HepG2 (cell line): ENCODE data around the gene C9orf43. TPM values are rescaled to one million over a fixed set of nuclear protein-coding genes. Genes with fewer than 3 reads are reported as not detected.

Experiments used
- CEBPB ChIP-seq: IDR thresholded peaks from 2 replicates; pipeline ENCODE4 v1.6.1; 2011; ENCODE audit warnings: low read depth, low read length, improper control_type of control experiment, borderline replicate concordance
- GZF1 ChIP-seq: sonication (generic); formaldehyde crosslinking; IDR thresholded peaks from 2 replicates; pipeline ENCODE4 v1.5.1; 2020; ENCODE audit warnings: mild to moderate bottlenecking, missing genetic modification reagents
- MED13 ChIP-seq: sonication (generic); formaldehyde crosslinking; IDR thresholded peaks from 2 replicates; pipeline ENCODE4 v1.5.0; 2020; ENCODE audit warnings: missing genetic modification reagents
- NCOA2 ChIP-seq: sonication (generic); formaldehyde crosslinking; IDR thresholded peaks from 2 replicates; pipeline ENCODE4 v1.8.0; 2022; ENCODE audit warnings: inconsistent platforms
- NCOA5 ChIP-seq: sonication (generic); formaldehyde crosslinking; IDR thresholded peaks from 2 replicates; pipeline ENCODE4 v1.4.0; 2020; ENCODE audit warnings: missing genetic modification reagents
- TAF15 ChIP-seq: fragments of 200-400 bp; formaldehyde crosslinking; IDR thresholded peaks from one replicate; pipeline ENCODE4 v1.6.1; 2018; ENCODE audit warnings: mild to moderate bottlenecking, low read depth, low read length; ENCODE audit not compliant: poor library complexity, severe bottlenecking
- YY1 ChIP-seq: IDR thresholded peaks from 2 replicates; pipeline ENCODE4 v1.6.1; 2011; ENCODE audit warnings: low read length, low read depth, moderate library complexity, mild to moderate bottlenecking; ENCODE audit not compliant: insufficient read depth, insufficient replicate concordance
- ZKSCAN1 ChIP-seq: fragments of 150-350 bp; IDR thresholded peaks from 2 replicates; pipeline ENCODE4 v1.6.1; 2014; ENCODE audit warnings: low read length
- ZNF292 ChIP-seq: sonication (generic); formaldehyde crosslinking; IDR thresholded peaks from 2 replicates; pipeline ENCODE4 v1.8.1; 2022; ENCODE audit warnings: mild to moderate bottlenecking, low read depth, missing genetic modification reagents, borderline replicate concordance
- ZNF446 ChIP-seq: sonication (generic); formaldehyde crosslinking; IDR thresholded peaks from 2 replicates; pipeline ENCODE4 v1.5.0; 2020; ENCODE audit warnings: mild to moderate bottlenecking, missing genetic modification reagents
- ZNF558 ChIP-seq: sonication (generic); formaldehyde crosslinking; IDR thresholded peaks from 2 replicates; pipeline ENCODE4 v1.9.0; 2022; ENCODE audit warnings: mild to moderate bottlenecking, missing genetic modification reagents, borderline replicate concordance
- polyA plus RNA-seq, 8 experiments: library from polyadenylated mRNA; depleted of rRNA in 3 of 8; stranded (reverse) in 7 of 8; unstranded in 1 of 8; fragments of >200 nt; fragmentation: Illumina TruSeq in 4 of 8; extraction: Trizol in 4 of 8; gene quantifications; 2 replicates each; pipeline versions ENCODE4 v1.2.1 to v1.2.3, GENCODE V29; 2011 to 2016; ENCODE audit warnings: low read depth in 4 of 8, missing spikeins in 1 of 8, mixed read lengths in 1 of 8; ENCODE audit not compliant: insufficient read depth in 1 of 8
- total RNA-seq, 5 experiments: library from RNA; depleted of rRNA; stranded (reverse); fragments of >200 nt; fragmentation: Illumina TruSeq; extraction: Trizol; gene quantifications; 2 replicates each; pipeline ENCODE4 v1.2.3, GENCODE V29; 2016; ENCODE audit warnings: low read depth in 1 of 5
- TF ChIP-seq, protein P1 (sequence below), 2 experiments: fragments of 450-650 bp in 1 of 2; sonication (generic) in 1 of 2; formaldehyde crosslinking in 1 of 2; IDR thresholded peaks; 2 replicates each; pipeline versions ENCODE4 v1.6.1 to v1.8.0; 2016 to 2022; ENCODE audit warnings: antibody characterized with exemption in 1 of 2, mild to moderate bottlenecking in 1 of 2, missing genetic modification reagents in 1 of 2
- TF ChIP-seq, protein P2 (sequence below): sonication (generic); formaldehyde crosslinking; IDR thresholded peaks from 2 replicates; pipeline ENCODE4 v1.9.0; 2022; ENCODE audit warnings: low read depth, missing genetic modification reagents

C9orf43 gene
- total and polyA plus RNA-seq, 2 of the 13 experiments (the other 11 are each of a cell fraction or from before 2014, with no cell fraction given) = 0.24 to 0.31 TPM

GRCh38 chr9:113376634-113377567 is 33.6 kb upstream of the C9orf43 start, which contains the start of gene HDHD3 (continued):
- TF ChIP-seq, protein P1, sequence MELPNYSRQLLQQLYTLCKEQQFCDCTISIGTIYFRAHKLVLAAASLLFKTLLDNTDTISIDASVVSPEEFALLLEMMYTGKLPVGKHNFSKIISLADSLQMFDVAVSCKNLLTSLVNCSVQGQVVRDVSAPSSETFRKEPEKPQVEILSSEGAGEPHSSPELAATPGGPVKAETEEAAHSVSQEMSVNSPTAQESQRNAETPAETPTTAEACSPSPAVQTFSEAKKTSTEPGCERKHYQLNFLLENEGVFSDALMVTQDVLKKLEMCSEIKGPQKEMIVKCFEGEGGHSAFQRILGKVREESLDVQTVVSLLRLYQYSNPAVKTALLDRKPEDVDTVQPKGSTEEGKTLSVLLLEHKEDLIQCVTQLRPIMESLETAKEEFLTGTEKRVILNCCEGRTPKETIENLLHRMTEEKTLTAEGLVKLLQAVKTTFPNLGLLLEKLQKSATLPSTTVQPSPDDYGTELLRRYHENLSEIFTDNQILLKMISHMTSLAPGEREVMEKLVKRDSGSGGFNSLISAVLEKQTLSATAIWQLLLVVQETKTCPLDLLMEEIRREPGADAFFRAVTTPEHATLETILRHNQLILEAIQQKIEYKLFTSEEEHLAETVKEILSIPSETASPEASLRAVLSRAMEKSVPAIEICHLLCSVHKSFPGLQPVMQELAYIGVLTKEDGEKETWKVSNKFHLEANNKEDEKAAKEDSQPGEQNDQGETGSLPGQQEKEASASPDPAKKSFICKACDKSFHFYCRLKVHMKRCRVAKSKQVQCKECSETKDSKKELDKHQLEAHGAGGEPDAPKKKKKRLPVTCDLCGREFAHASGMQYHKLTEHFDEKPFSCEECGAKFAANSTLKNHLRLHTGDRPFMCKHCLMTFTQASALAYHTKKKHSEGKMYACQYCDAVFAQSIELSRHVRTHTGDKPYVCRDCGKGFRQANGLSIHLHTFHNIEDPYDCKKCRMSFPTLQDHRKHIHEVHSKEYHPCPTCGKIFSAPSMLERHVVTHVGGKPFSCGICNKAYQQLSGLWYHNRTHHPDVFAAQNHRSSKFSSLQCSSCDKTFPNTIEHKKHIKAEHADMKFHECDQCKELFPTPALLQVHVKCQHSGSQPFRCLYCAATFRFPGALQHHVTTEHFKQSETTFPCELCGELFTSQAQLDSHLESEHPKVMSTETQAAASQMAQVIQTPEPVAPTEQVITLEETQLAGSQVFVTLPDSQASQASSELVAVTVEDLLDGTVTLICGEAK (IDR thresholded peaks at IDR 0.05) = no peak
- TF ChIP-seq, protein P1 (CRISPR knock-in tag; IDR thresholded peaks at IDR 0.05) = 0 out of 2 replicates have a peak, but pooled peaks have one; percentile 35
- TF ChIP-seq MED13 (peak; percentile 36; the same call in 1 of the 2 replicates), ZKSCAN1 (no peak), NCOA2 (CRISPR knock-in tag) (peak; percentile 14; the same call in 1 of the 2 replicates), ZNF558 (CRISPR knock-in tag) (0 out of 2 replicates have a peak, but pooled peaks have one; percentile 71), ZNF292 (peak; percentile 25; the same call in 1 of the 2 replicates), TAF15 (peak; percentile 70), NCOA5 (CRISPR knock-in tag) (no peak), ZNF446 (CRISPR knock-in tag) (peak; percentile 76; the same call in 1 of the 2 replicates), GZF1 (CRISPR knock-in tag) (0 out of 2 replicates have a peak, but pooled peaks have one; percentile 72), CEBPB (no peak), YY1 (peak; percentile 9)
- TF ChIP-seq, protein P2, sequence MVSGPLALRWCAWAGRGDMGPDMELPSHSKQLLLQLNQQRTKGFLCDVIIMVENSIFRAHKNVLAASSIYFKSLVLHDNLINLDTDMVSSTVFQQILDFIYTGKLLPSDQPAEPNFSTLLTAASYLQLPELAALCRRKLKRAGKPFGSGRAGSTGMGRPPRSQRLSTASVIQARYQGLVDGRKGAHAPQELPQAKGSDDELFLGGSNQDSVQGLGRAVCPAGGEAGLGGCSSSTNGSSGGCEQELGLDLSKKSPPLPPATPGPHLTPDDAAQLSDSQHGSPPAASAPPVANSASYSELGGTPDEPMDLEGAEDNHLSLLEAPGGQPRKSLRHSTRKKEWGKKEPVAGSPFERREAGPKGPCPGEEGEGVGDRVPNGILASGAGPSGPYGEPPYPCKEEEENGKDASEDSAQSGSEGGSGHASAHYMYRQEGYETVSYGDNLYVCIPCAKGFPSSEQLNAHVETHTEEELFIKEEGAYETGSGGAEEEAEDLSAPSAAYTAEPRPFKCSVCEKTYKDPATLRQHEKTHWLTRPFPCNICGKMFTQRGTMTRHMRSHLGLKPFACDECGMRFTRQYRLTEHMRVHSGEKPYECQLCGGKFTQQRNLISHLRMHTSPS (CRISPR knock-in tag) = no peak
